Measurements from ENCODE around the gene MMP25.
A peak's percentile ranks its signal among the peaks of the same experiment; 100 is the strongest.
"Not testable (repeated sequence)": the region's sequence is repeated elsewhere in the genome, so short reads cannot be mapped to it uniquely, and the experiment has no call there.

MMP25 gene

DNA sequence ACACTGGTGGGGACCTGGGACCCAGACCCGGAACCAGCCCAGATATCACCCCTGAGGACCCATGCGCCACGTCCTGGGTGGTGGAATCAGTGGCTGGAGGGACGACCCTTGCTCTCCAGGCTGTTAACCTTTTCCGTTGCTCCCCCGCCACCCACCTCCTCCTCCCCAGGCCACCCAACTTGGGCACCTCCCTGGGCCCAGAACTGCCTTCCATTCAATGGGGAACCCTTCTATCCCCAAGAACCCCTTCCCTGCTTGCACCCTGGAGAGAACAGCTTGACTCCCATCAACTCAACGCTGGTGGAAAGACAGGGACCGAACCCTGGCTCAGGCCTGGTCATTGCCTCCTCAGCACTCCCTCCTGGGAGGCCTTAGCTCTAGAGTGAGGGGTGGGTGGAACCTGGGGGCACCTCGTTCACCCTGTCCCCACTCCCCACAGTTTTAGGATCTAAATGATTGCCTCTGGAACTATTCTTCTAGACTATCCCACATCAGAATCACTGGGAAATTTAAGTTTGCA lies 13.4 kb downstream of the MMP25 start:
- Histone ChIP-seq H3K27ac (ENCODE audit: low read depth, low read length) (peak overlapping the region; percentile 86), H3K4me1 (ENCODE audit: control insufficient read depth in 5 of 5, insufficient read depth in 5 of 5, low read length in 5 of 5) (peaks cover 0 to 34% (median 23%) of the 10 kb centered on the region in 5 donors), H3K27me3 (ENCODE audit: control insufficient read depth in 5 of 5, insufficient read depth in 4 of 5, low read length in 5 of 5) (no peaks in the 10 kb centered on the region), H3K4me3 (ENCODE audit: low read depth in 1 of 5, low read length in 5 of 5) (peak overlapping the region; percentile 22 to 80 (median 63)), H3K9me3 (ENCODE audit: control insufficient read depth in 5 of 5, low read length in 5 of 5) (no peaks in the 10 kb centered on the region), H3K36me3 (ENCODE audit: control insufficient read depth in 5 of 5, insufficient read depth in 5 of 5, low read length in 5 of 5) (peaks cover 0 to 1% (median 0%) of the 10 kb centered on the region in 5 donors), H3K9ac (ENCODE audit: low read length in 5 of 5) (peak overlapping the region; percentile 42 to 79 (median 48))

DNA sequence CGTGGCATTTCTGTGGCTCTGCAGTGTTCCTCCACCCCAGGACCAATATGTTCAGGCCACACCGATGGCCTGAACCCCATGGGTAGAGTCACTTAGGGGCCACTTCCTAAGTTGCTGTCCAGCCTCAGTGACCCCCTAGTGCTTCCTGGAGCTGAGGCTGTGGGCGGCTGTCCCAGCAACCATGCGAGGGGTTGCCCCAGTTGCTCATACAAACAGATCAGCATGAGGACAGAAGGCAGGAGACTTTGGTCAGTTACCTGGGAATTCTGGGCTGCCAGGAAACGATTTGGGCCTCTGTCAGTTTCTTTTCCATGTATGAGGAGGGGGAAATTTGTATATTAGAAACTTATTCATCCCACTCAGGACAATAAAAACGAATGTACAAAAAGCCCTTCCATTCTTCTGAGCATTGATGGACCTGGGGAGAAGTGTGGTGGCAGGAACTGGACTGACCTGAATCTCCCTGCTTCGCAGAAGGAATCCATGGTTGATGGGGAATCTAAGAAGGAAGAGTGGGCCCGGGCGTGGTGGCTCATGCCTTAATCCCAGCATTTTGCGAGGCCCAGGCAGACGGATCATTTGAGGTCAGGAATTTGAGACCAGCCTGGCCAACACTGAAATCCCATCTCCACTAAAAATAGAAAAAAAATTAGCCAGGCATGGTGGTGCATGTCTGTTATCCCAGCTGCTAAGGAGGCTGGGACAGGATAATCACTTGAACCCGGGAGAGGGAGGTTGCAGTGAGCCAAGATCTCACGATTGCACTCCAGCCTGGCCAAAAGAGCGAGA lies 14.2 kb downstream of the MMP25 start:
- no peak overlapping the region for H3K27ac ChIP-seq (ENCODE audit: low read depth, low read length)
- H3K4me3 ChIP-seq (ENCODE audit: low read depth in 1 of 5, low read length in 5 of 5), result peak overlapping the region in 2 of 5 donors; percentile 22 to 80
- H3K27me3 ChIP-seq (ENCODE audit: control insufficient read depth in 5 of 5, insufficient read depth in 4 of 5, low read length in 5 of 5), result no peaks in the 10 kb centered on the region
- no peaks in the 10 kb centered on the region for H3K9me3 ChIP-seq (ENCODE audit: control insufficient read depth in 5 of 5, low read length in 5 of 5)
- no peaks in the 10 kb centered on the region for H3K36me3 ChIP-seq (ENCODE audit: control insufficient read depth in 5 of 5, insufficient read depth in 5 of 5, low read length in 5 of 5)
- peaks cover 3 to 36% (median 29%) of the 10 kb centered on the region in 5 donors for H3K4me1 ChIP-seq (ENCODE audit: control insufficient read depth in 5 of 5, insufficient read depth in 5 of 5, low read length in 5 of 5)
- peak overlapping the region in 2 of 5 donors; percentile 60 to 79 for H3K9ac ChIP-seq (ENCODE audit: low read length in 5 of 5)

DNA sequence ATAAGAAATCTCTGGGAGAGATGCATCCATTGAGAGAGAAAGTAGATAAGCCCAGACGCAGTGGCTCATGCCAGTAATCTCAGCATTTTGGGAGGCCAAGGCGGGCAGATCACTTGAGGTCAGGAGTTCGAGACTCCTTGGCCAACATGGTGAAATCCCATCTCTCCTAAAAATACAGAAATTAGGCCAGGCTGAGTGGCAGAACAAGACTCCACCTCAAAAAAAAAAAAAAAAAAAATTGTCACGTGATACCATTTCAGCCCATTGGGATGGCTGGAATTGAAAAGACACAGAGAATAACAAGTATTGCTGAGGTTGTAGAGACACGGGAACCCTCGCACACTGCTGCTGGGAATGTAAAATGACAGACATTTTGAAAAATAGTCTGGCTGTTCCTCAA lies 16.2 kb downstream of the MMP25 start:
- Histone ChIP-seq H3K36me3 (ENCODE audit: control insufficient read depth in 5 of 5, insufficient read depth in 5 of 5, low read length in 5 of 5) (peaks cover 0 to 4% (median 0%) of the 10 kb centered on the region in 5 donors), H3K4me1 (ENCODE audit: control insufficient read depth in 5 of 5, insufficient read depth in 5 of 5, low read length in 5 of 5) (peaks cover 3 to 55% (median 31%) of the 10 kb centered on the region in 5 donors), H3K9ac (ENCODE audit: low read length in 5 of 5) (no peak overlapping the region), H3K4me3 (ENCODE audit: low read depth in 1 of 5, low read length in 5 of 5) (no peak overlapping the region), H3K27ac (ENCODE audit: low read depth, low read length) (no peak overlapping the region), H3K27me3 (ENCODE audit: control insufficient read depth in 5 of 5, insufficient read depth in 4 of 5, low read length in 5 of 5) (no peaks in the 10 kb centered on the region), H3K9me3 (ENCODE audit: control insufficient read depth in 5 of 5, low read length in 5 of 5) (no peaks in the 10 kb centered on the region)

DNA sequence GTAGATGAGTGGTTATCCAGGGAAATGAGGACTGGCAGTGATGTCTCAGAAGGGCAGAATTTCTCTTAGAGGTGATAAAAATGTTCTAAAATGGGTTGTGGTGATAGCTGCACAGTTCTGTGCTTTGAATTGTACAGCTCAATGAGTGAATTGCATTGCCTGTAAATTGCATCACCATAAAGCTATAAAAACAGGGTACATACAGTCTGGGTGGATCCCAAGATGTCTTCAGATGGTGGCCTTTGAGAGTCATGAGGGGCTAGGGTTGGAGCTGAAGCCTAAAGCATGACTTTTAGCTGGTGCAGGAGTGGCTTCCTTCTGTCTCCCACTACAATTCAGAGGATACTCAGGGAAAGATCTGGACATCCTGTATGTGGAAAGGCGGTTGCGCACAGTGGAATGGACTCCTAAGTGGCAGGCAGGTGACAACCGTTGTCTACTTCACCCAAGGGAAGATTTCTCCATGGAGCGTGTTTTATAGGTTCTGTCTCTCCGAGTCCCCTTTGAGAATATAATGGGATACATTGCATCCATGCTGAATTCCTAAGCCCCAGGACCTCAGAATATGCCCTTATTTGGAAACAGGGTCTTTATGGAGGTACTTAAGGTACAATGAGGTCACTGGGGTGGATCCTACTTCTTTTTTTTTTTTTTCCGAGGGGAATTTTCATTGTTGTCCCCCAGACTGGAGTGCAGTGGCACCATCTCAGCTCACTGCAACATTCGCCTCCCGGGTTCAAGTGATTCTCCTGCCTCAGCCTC lies 17.4 kb downstream of the MMP25 start:
- Histone ChIP-seq H3K9me3 (ENCODE audit: control insufficient read depth in 5 of 5, low read length in 5 of 5) (no peaks in the 10 kb centered on the region), H3K36me3 (ENCODE audit: control insufficient read depth in 5 of 5, insufficient read depth in 5 of 5, low read length in 5 of 5) (peaks cover 0 to 15% (median 4%) of the 10 kb centered on the region in 5 donors), H3K4me1 (ENCODE audit: control insufficient read depth in 5 of 5, insufficient read depth in 5 of 5, low read length in 5 of 5) (peaks cover 3 to 53% (median 22%) of the 10 kb centered on the region in 5 donors), H3K27me3 (ENCODE audit: control insufficient read depth in 5 of 5, insufficient read depth in 4 of 5, low read length in 5 of 5) (no peaks in the 10 kb centered on the region), H3K9ac (ENCODE audit: low read length in 5 of 5) (no peak overlapping the region), H3K4me3 (ENCODE audit: low read depth in 1 of 5, low read length in 5 of 5) (no peak overlapping the region), H3K27ac (ENCODE audit: low read depth, low read length) (peak overlapping the region; percentile 84)

DNA sequence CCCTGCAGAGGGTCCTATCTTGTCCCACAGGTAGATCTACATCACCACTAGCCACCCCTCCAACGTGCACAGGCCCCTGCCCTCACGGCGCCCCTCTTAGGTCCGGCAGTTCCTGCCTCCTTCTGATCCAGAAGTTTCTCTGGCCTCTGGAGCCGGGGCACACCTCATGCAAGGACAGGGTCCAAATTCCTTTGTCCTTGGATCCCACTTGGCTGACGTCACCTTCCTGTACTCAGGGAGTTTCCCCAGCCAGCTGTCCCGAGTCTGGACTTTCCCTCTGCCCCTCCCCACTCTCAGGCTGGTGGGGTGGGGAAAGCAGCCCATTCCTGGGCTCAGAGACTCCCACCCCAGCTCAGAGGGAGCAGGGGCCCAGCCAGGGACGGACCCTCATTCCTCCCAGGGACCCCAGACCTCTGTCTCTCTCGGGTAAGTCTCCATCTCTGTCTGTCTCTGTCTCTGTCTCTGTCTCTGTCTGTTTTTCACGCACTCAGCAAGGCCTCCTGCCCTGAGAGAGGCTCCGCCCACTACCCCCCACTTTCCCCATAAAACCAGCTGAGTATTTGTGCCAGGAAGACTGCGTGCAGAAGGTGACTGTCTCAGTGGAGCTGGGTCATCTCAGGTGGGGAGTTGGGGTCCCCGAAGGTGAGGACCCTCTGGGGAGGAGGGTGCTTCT lies 18.8 kb downstream of the MMP25 start, which contains the start of gene IL32:
Gene IL32, plus strand, starts transcription at position 572 of the 673 bp plus-strand sequence. CDS start 172 bp downstream, outside the sequence.
- Histone ChIP-seq H3K4me1 (ENCODE audit: control insufficient read depth in 5 of 5, insufficient read depth in 5 of 5, low read length in 5 of 5) (peaks cover 3 to 42% (median 10%) of the 10 kb centered on the region in 5 donors), H3K9me3 (ENCODE audit: control insufficient read depth in 5 of 5, low read length in 5 of 5) (no peaks in the 10 kb centered on the region), H3K27me3 (ENCODE audit: control insufficient read depth in 5 of 5, insufficient read depth in 4 of 5, low read length in 5 of 5) (no peaks in the 10 kb centered on the region), H3K4me3 (ENCODE audit: low read depth in 1 of 5, low read length in 5 of 5) (peak within 1 kb of the TSS; percentile 31 to 73 (median 71)), H3K9ac (ENCODE audit: low read length in 5 of 5) (peak within 1 kb of the TSS; percentile 23 to 89 (median 78)), H3K36me3 (ENCODE audit: control insufficient read depth in 5 of 5, insufficient read depth in 5 of 5, low read length in 5 of 5) (peaks cover 0 to 18% (median 5%) of the 10 kb centered on the region in 5 donors), H3K27ac (ENCODE audit: low read depth, low read length) (peak within 1 kb of the TSS; percentile 84)

DNA sequence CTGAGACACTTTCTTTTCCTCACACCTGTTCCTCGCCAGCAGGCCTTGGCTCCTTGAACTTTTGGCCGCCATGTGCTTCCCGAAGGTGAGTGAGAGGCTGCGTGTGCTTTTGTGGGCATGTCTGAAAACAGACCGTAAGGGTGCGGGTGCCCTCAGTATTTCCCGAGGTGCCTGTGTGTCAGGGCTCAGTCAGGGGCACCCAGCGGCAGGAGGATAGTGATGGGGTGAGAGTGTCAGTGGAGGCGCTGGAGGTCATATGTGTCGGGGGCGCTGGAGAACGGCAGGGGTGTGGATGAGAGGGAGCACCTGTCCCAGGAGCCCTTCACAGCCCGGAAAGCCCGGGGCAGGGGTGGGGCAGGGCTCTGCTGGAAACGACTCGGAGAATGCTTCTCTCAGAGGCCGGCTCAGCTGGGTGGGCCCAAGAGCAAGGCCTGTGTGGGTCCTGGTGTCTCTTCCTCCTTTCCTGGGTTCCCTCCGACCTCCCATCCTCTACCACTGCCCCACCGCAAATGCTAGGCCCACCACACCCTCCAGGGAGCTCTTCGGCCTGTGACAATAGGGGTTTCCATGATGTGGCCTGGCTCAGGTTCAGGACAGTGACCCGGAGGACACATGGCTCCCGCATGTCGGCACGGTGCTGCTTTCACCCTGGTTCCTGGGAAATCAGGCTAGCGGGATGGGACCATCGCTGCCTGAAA lies 19.5 kb downstream of the MMP25 start:
- peaks cover 0 to 39% (median 10%) of the 10 kb centered on the region in 5 donors for H3K4me1 ChIP-seq (ENCODE audit: control insufficient read depth in 5 of 5, insufficient read depth in 5 of 5, low read length in 5 of 5)
- H3K36me3 ChIP-seq (ENCODE audit: control insufficient read depth in 5 of 5, insufficient read depth in 5 of 5, low read length in 5 of 5), result peaks cover 0 to 18% (median 5%) of the 10 kb centered on the region in 5 donors
- no peaks in the 10 kb centered on the region for H3K9me3 ChIP-seq (ENCODE audit: control insufficient read depth in 5 of 5, low read length in 5 of 5)
- H3K9ac ChIP-seq (ENCODE audit: low read length in 5 of 5), result peak overlapping the region; percentile 23 to 89 (median 78)
- H3K27me3 ChIP-seq (ENCODE audit: control insufficient read depth in 5 of 5, insufficient read depth in 4 of 5, low read length in 5 of 5), result no peaks in the 10 kb centered on the region
- H3K27ac ChIP-seq (ENCODE audit: low read depth, low read length), result peak overlapping the region; percentile 84
- H3K4me3 ChIP-seq (ENCODE audit: low read depth in 1 of 5, low read length in 5 of 5), result peak overlapping the region; percentile 31 to 73 (median 71)

DNA sequence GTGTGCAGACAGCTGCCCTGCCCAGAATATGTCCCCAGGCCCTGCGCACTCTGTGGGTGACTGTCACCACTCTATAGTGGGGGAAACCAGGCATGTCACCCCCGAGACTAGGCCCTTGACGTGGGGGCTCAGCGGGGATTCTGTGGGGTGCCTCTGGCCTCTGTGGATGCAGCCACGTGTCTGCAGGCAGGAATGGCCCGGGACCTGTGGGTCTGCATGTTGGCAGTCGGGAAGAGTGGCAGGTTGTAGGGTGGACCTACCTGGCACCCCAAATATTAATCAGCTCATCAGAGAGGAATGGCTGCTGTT lies 20.0 kb downstream of the MMP25 start:
- H3K4me1 ChIP-seq (ENCODE audit: control insufficient read depth in 5 of 5, insufficient read depth in 5 of 5, low read length in 5 of 5), result peaks cover 0 to 40% (median 10%) of the 10 kb centered on the region in 5 donors
- H3K4me3 ChIP-seq (ENCODE audit: low read depth in 1 of 5, low read length in 5 of 5), result peak overlapping the region; percentile 31 to 73 (median 71)
- H3K27ac ChIP-seq (ENCODE audit: low read depth, low read length), result peak overlapping the region; percentile 84
- H3K9ac ChIP-seq (ENCODE audit: low read length in 5 of 5), result peak overlapping the region; percentile 4 to 89 (median 78)
- H3K27me3 ChIP-seq (ENCODE audit: control insufficient read depth in 5 of 5, insufficient read depth in 4 of 5, low read length in 5 of 5), result no peaks in the 10 kb centered on the region
- H3K9me3 ChIP-seq (ENCODE audit: control insufficient read depth in 5 of 5, low read length in 5 of 5), result no peaks in the 10 kb centered on the region
- H3K36me3 ChIP-seq (ENCODE audit: control insufficient read depth in 5 of 5, insufficient read depth in 5 of 5, low read length in 5 of 5), result peaks cover 0 to 18% (median 5%) of the 10 kb centered on the region in 5 donors

DNA sequence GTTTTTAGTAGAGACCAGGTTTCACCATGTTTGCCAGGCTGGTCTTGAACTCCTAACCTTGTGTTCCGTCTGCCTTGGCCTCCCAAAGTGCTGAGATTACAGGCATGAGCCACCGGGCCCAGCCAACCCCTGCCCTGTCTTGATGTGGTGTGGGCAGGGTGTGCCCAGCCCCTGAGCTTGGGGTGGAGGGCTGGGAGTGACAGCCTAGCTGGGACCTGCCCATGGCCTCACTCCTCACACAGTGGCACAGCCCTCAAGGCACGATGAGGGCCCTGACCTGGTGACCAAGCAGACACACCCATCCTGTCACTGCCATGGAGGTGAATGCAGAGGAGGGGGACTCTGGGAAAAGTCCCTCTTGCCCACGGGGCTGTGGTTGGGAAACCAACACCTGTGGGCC lies 22.1 kb downstream of the MMP25 start:
- H3K4me3 ChIP-seq (ENCODE audit: low read depth in 1 of 5, low read length in 5 of 5), result no peak overlapping the region
- no peak overlapping the region for H3K27ac ChIP-seq (ENCODE audit: low read depth, low read length)

DNA sequence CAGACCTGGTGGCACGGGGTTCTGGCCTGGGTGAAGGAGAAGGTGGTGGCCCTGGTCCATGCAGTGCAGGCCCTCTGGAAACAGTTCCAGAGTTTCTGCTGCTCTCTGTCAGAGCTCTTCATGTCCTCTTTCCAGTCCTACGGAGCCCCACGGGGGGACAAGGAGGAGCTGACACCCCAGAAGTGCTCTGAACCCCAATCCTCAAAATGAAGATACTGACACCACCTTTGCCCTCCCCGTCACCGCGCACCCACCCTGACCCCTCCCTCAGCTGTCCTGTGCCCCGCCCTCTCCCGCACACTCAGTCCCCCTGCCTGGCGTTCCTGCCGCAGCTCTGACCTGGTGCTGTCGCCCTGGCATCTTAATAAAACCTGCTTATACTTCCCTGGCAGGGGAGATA lies 22.8 kb downstream of the MMP25 start:
- not testable (repeated sequence) for H3K9me3 ChIP-seq (ENCODE audit: control insufficient read depth in 5 of 5, low read length in 5 of 5); H3K4me3 ChIP-seq (ENCODE audit: low read depth in 1 of 5, low read length in 5 of 5); H3K27ac ChIP-seq (ENCODE audit: low read depth, low read length); H3K27me3 ChIP-seq (ENCODE audit: control insufficient read depth in 5 of 5, insufficient read depth in 4 of 5, low read length in 5 of 5); H3K9ac ChIP-seq (ENCODE audit: low read length in 5 of 5)
- Histone ChIP-seq H3K36me3 (ENCODE audit: control insufficient read depth in 5 of 5, insufficient read depth in 5 of 5, low read length in 5 of 5) (peaks cover 0 to 18% (median 5%) of the 10 kb centered on the region in 5 donors), H3K4me1 (ENCODE audit: control insufficient read depth in 5 of 5, insufficient read depth in 5 of 5, low read length in 5 of 5) (peaks cover 0 to 52% (median 10%) of the 10 kb centered on the region in 5 donors)

More for the DNA sequence above, 22.1 kb downstream of the MMP25 start:
- peaks cover 0 to 47% (median 10%) of the 10 kb centered on the region in 5 donors for H3K4me1 ChIP-seq (ENCODE audit: control insufficient read depth in 5 of 5, insufficient read depth in 5 of 5, low read length in 5 of 5)
- H3K36me3 ChIP-seq (ENCODE audit: control insufficient read depth in 5 of 5, insufficient read depth in 5 of 5, low read length in 5 of 5), result peaks cover 0 to 18% (median 5%) of the 10 kb centered on the region in 5 donors
- H3K9me3 ChIP-seq (ENCODE audit: control insufficient read depth in 5 of 5, low read length in 5 of 5), result no peaks in the 10 kb centered on the region
- H3K27me3 ChIP-seq (ENCODE audit: control insufficient read depth in 5 of 5, insufficient read depth in 4 of 5, low read length in 5 of 5), result peaks cover 0 to under 1% (median 0%) of the 10 kb centered on the region in 5 donors
- no peak overlapping the region for H3K9ac ChIP-seq (ENCODE audit: low read length in 5 of 5)

All from subcutaneous abdominal adipose tissue (tissue), 5 donors.